ENCODE data around the gene CNN2. TPM values are rescaled to one million over a fixed set of nuclear protein-coding genes. Genes with fewer than 3 reads are reported as not detected.

CNN2 gene
- total RNA-seq, 1 experiment from 2014 or later: 97.9 TPM

- no peak overlapping the region for H3K9ac ChIP-seq (ENCODE audit: low read length)
- H3K27me3 ChIP-seq (ENCODE audit: low read length): no peaks in the 10 kb centered on the region
- no peaks in the 10 kb centered on the region for H4K20me1 ChIP-seq (ENCODE audit: low read length)
- no peaks in the 10 kb centered on the region for H3F3A ChIP-seq (ENCODE audit: low read length, unreplicated experiment)
- no peak overlapping the region for H3K4me3 ChIP-seq (ENCODE audit: low read length)
- POLR2A ChIA-PET (ENCODE audit: unreplicated experiment): no interaction called here
- no peak for TF ChIP-seq EZH2 (IDR thresholded peaks at IDR 0.05; ENCODE audit: low read length, unreplicated experiment)
- no peak for TF ChIP-seq EZH2phosphoT487 (IDR thresholded peaks at IDR 0.05; ENCODE audit: borderline replicate concordance, low read length)
- TF ChIP-seq, protein P1, sequence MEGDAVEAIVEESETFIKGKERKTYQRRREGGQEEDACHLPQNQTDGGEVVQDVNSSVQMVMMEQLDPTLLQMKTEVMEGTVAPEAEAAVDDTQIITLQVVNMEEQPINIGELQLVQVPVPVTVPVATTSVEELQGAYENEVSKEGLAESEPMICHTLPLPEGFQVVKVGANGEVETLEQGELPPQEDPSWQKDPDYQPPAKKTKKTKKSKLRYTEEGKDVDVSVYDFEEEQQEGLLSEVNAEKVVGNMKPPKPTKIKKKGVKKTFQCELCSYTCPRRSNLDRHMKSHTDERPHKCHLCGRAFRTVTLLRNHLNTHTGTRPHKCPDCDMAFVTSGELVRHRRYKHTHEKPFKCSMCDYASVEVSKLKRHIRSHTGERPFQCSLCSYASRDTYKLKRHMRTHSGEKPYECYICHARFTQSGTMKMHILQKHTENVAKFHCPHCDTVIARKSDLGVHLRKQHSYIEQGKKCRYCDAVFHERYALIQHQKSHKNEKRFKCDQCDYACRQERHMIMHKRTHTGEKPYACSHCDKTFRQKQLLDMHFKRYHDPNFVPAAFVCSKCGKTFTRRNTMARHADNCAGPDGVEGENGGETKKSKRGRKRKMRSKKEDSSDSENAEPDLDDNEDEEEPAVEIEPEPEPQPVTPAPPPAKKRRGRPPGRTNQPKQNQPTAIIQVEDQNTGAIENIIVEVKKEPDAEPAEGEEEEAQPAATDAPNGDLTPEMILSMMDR (conservative IDR thresholded peaks at IDR 0.05; ENCODE audit: low read depth, low read length): no peak
- no peaks in the 10 kb centered on the region for H3K4me1 ChIP-seq (ENCODE audit: insufficient read depth, low read length)
- no peak for ATAC-seq
- no TSS peak for BruUV-seq (replicated peaks)
- CTCF ChIA-PET: no interaction called here
- no peaks in the 10 kb centered on the region for H3K79me2 ChIP-seq (ENCODE audit: low read length)
- no peak overlapping the region for H2AFZ ChIP-seq (ENCODE audit: low read length)
- no peak overlapping the region for H3K27ac ChIP-seq (ENCODE audit: low read length)
- no peaks in the 10 kb centered on the region for H3K9me3 ChIP-seq (ENCODE audit: low read length)
- no peak for DNase-seq
- no peaks in the 10 kb centered on the region for H3K36me3 ChIP-seq (ENCODE audit: low read depth, low read length)
- H3K9me2 ChIP-seq (replicated peaks; ENCODE audit: low read length): no peaks in the 10 kb centered on the region
- no peak overlapping the region for H3K4me2 ChIP-seq (ENCODE audit: low read length)
- intact Hi-C loops (cut with micrococcal nuclease): no loop called here
Observed at GRCh38 chr19:1049800-1050199, 23.4 kb downstream of the CNN2 start.

DNA sequence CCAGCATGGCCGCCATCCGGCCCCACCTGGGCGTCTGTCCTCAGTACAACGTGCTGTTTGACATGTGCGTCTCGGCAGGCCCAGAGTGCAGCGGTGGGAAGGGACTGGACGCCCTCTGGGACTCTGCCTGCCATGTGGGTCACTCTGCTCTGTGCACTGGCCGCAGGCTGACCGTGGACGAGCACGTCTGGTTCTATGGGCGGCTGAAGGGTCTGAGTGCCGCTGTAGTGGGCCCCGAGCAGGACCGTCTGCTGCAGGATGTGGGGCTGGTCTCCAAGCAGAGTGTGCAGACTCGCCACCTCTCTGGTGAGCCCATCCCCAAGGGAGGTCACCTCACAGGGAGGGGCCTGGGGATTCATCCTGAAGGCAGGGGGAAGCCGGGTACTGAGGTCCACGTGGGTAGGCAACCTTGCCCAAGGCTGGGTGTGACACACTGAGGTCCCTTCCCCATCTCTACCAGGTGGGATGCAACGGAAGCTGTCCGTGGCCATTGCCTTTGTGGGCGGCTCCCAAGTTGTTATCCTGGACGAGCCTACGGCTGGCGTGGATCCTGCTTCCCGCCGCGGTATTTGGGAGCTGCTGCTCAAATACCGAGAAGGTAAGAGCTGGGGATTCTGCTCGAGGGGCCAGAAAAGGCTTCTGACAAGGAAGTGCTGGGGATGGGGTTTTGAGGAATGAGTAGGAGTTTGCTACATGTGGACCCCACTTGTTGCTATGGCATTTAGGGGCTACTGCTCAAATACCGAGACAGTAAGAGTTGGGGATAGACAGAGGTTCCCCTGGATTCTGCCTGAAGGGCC is 24.8 kb downstream of the CNN2 start:
- POLR2A ChIA-PET (ENCODE audit: unreplicated experiment): no interaction called here
- no peaks in the 10 kb centered on the region for H4K20me1 ChIP-seq (ENCODE audit: low read length)
- H3K4me2 ChIP-seq (ENCODE audit: low read length): no peak overlapping the region
- no peak overlapping the region for H3K27ac ChIP-seq (ENCODE audit: low read length)
- CTCF ChIA-PET: no interaction called here
- DNase-seq: no peak
- TF ChIP-seq EZH2phosphoT487 (IDR thresholded peaks at IDR 0.05; ENCODE audit: borderline replicate concordance, low read length) (no peak), EZH2 (IDR thresholded peaks at IDR 0.05; ENCODE audit: low read length, unreplicated experiment) (no peak)
- TF ChIP-seq, protein P1 (conservative IDR thresholded peaks at IDR 0.05; ENCODE audit: low read depth, low read length): no peak
- no TSS peak for BruUV-seq (replicated peaks)
- H3K36me3 ChIP-seq (ENCODE audit: low read depth, low read length): no peaks in the 10 kb centered on the region; the same call in 1 of the 2 replicates
- H3K4me3 ChIP-seq (ENCODE audit: low read length): no peak overlapping the region
- H3K27me3 ChIP-seq (ENCODE audit: low read length): no peaks in the 10 kb centered on the region
- H3F3A ChIP-seq (ENCODE audit: low read length, unreplicated experiment): no peaks in the 10 kb centered on the region
- no peak overlapping the region for H3K9ac ChIP-seq (ENCODE audit: low read length)
- no peak overlapping the region for H2AFZ ChIP-seq (ENCODE audit: low read length)
- no peaks in the 10 kb centered on the region for H3K9me2 ChIP-seq (replicated peaks; ENCODE audit: low read length)
- intact Hi-C loops (cut with micrococcal nuclease): no loop called here
- H3K4me1 ChIP-seq (ENCODE audit: insufficient read depth, low read length): no peaks in the 10 kb centered on the region
- no peaks in the 10 kb centered on the region for H3K9me3 ChIP-seq (ENCODE audit: low read length)
- no peaks in the 10 kb centered on the region for H3K79me2 ChIP-seq (ENCODE audit: low read length)
- ATAC-seq: no peak

GRCh38 chr19:1051791-1052190 is 25.4 kb downstream of the CNN2 start:
- H3K4me1 ChIP-seq (ENCODE audit: insufficient read depth, low read length): no peaks in the 10 kb centered on the region
- POLR2A ChIA-PET (ENCODE audit: unreplicated experiment): no interaction called here

More at GRCh38 chr19:1051791-1052190, 25.4 kb downstream of the CNN2 start:
- Histone ChIP-seq H3K4me3 (ENCODE audit: low read length) (no peak overlapping the region), H3K9ac (ENCODE audit: low read length) (no peak overlapping the region), H3K9me2 (replicated peaks; ENCODE audit: low read length) (no peaks in the 10 kb centered on the region), H3K27ac (ENCODE audit: low read length) (no peak overlapping the region), H3K79me2 (ENCODE audit: low read length) (no peaks in the 10 kb centered on the region), H2AFZ (ENCODE audit: low read length) (no peak overlapping the region), H3K4me2 (ENCODE audit: low read length) (no peak overlapping the region), H3K36me3 (ENCODE audit: low read depth, low read length) (peaks cover 6% of the 10 kb centered on the region), H3K27me3 (ENCODE audit: low read length) (no peaks in the 10 kb centered on the region), H3K9me3 (ENCODE audit: low read length) (peaks cover 3% of the 10 kb centered on the region), H3F3A (ENCODE audit: low read length, unreplicated experiment) (no peaks in the 10 kb centered on the region), H4K20me1 (ENCODE audit: low read length) (no peaks in the 10 kb centered on the region)
- no TSS peak for BruUV-seq (replicated peaks)
- intact Hi-C loops (cut with micrococcal nuclease): no loop called here
- DNase-seq (no peak), ATAC-seq (no peak)
- TF ChIP-seq, protein P1 (conservative IDR thresholded peaks at IDR 0.05; ENCODE audit: low read depth, low read length): no peak
- no peak for TF ChIP-seq EZH2 (IDR thresholded peaks at IDR 0.05; ENCODE audit: low read length, unreplicated experiment)
- TF ChIP-seq EZH2phosphoT487 (IDR thresholded peaks at IDR 0.05; ENCODE audit: borderline replicate concordance, low read length): no peak
- CTCF ChIA-PET: no interaction called here
